ENCODE results near the gene TMEM154. TPM values are rescaled to one million over a fixed set of nuclear protein-coding genes. Genes with fewer than 3 reads are reported as not detected.

TMEM154 gene
- total RNA-seq, 4 donors from 2014 or later = 0.38 to 56.9 (median 2.5) TPM

GRCh38 chr4:152680988-152681603 is 1.3 kb upstream of the TMEM154 start:
- TF ChIP-seq, protein P1, sequence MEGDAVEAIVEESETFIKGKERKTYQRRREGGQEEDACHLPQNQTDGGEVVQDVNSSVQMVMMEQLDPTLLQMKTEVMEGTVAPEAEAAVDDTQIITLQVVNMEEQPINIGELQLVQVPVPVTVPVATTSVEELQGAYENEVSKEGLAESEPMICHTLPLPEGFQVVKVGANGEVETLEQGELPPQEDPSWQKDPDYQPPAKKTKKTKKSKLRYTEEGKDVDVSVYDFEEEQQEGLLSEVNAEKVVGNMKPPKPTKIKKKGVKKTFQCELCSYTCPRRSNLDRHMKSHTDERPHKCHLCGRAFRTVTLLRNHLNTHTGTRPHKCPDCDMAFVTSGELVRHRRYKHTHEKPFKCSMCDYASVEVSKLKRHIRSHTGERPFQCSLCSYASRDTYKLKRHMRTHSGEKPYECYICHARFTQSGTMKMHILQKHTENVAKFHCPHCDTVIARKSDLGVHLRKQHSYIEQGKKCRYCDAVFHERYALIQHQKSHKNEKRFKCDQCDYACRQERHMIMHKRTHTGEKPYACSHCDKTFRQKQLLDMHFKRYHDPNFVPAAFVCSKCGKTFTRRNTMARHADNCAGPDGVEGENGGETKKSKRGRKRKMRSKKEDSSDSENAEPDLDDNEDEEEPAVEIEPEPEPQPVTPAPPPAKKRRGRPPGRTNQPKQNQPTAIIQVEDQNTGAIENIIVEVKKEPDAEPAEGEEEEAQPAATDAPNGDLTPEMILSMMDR (IDR thresholded peaks at IDR 0.05) = no peak
- no peak for TF ChIP-seq POLR2A (IDR thresholded peaks at IDR 0.05)
- Histone ChIP-seq H3K27ac (peak overlapping the region in 1 of 4 donors; percentile 74), H3K4me1 (peaks cover 0 to 3% (median 0%) of the 10 kb centered on the region in 4 donors), H3K36me3 (no peaks in the 10 kb centered on the region), H3K27me3 (no peaks in the 10 kb centered on the region), H3K9me3 (no peaks in the 10 kb centered on the region), H3K4me3 (no peak overlapping the region)
- DNase-seq = no peak

- peak overlapping the region in 2 of 4 donors; percentile 52 to 74 for H3K27ac ChIP-seq
These were observed 956 bp downstream of the TMEM154 start for GRCh38 chr4:152678841-152679240.

DNA sequence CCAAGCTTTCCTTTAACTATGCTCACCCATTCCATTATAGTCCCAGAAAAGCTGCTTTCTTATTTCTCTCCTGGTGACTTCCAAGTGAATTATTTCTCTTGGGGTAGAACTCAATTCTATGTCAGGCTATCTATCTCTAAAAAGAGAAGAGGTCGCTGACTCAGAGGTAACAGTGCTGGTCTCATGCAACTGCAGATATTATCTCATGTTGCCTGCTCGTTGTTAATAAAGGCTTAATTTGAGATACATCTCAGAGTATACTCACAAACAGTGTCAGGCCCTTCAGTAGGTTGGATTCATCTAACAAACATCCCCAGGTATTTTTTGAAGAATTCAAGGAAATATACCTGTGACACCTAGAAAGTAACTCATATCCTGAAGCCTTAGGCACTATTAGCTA is 2.7 kb downstream of the TMEM154 start:
- DNase-seq = no peak
- no peak for TF ChIP-seq POLR2A (IDR thresholded peaks at IDR 0.05)
- TF ChIP-seq, protein P1 (IDR thresholded peaks at IDR 0.05) = no peak

More at GRCh38 chr4:152678841-152679240, 956 bp downstream of the TMEM154 start:
- Histone ChIP-seq H3K27me3 (no peaks in the 10 kb centered on the region), H3K4me1 (peaks cover 0 to 6% (median 0%) of the 10 kb centered on the region in 4 donors), H3K9me3 (no peaks in the 10 kb centered on the region), H3K36me3 (no peaks in the 10 kb centered on the region), H3K4me3 (peak overlapping the region in 2 of 4 donors; percentile 38 to 42)
- TF ChIP-seq, protein P1 (IDR thresholded peaks at IDR 0.05) = no peak
- TF ChIP-seq POLR2A (IDR thresholded peaks at IDR 0.05) = no peak
- DNase-seq = no peak

GRCh38 chr4:152676052-152676854 is 3.5 kb downstream of the TMEM154 start:
- H3K36me3 ChIP-seq = no peaks in the 10 kb centered on the region
- no peak for DNase-seq
- no peaks in the 10 kb centered on the region for H3K27me3 ChIP-seq
- H3K27ac ChIP-seq = peak overlapping the region in 1 of 4 donors; percentile 66
- no peaks in the 10 kb centered on the region for H3K9me3 ChIP-seq
- no peak overlapping the region for H3K4me3 ChIP-seq
- H3K4me1 ChIP-seq = peaks cover 0 to 6% (median 0%) of the 10 kb centered on the region in 4 donors
- TF ChIP-seq, protein P1 (IDR thresholded peaks at IDR 0.05) = no peak
- TF ChIP-seq POLR2A (IDR thresholded peaks at IDR 0.05) = no peak

More for the DNA sequence above, 2.7 kb downstream of the TMEM154 start:
- no peaks in the 10 kb centered on the region for H3K9me3 ChIP-seq
- H3K4me1 ChIP-seq = peaks cover 0 to 6% (median 0%) of the 10 kb centered on the region in 4 donors
- H3K36me3 ChIP-seq = no peaks in the 10 kb centered on the region
- no peaks in the 10 kb centered on the region for H3K27me3 ChIP-seq
- no peak overlapping the region for H3K4me3 ChIP-seq
- H3K27ac ChIP-seq = peak overlapping the region in 1 of 4 donors; percentile 66

- TF ChIP-seq POLR2A (IDR thresholded peaks at IDR 0.05) = no peak
- TF ChIP-seq, protein P1 (IDR thresholded peaks at IDR 0.05) = no peak
- H3K27ac ChIP-seq = peak overlapping the region in 1 of 4 donors; percentile 17
- no peak overlapping the region for H3K4me3 ChIP-seq
- peaks cover 0 to 6% (median 0%) of the 10 kb centered on the region in 4 donors for H3K4me1 ChIP-seq
- H3K36me3 ChIP-seq = no peaks in the 10 kb centered on the region
- H3K27me3 ChIP-seq = no peaks in the 10 kb centered on the region
- DNase-seq = no peak
- H3K9me3 ChIP-seq = no peaks in the 10 kb centered on the region
These were observed 5.4 kb downstream of the TMEM154 start for GRCh38 chr4:152674359-152674758.

All from Peyer's patch (tissue), 4 donors.